HCT116 (cell line): ENCODE data around the gene SELE.

Source experiments
- CBX3 ChIP-seq: IDR thresholded peaks from 2 replicates; pipeline ENCODE4 v1.6.1; 2012; ENCODE audit warnings: low read depth
- CTCF ChIP-seq, 3 experiments: fragments of 200-600 bp in 1 of 3; sonication (generic) in 1 of 3; IDR thresholded peaks in 2 of 3; conservative IDR thresholded peaks in 1 of 3; 2 replicates each; pipeline ENCODE4 v1.5.1; 2012 to 2017; ENCODE audit warnings: low read depth in 2 of 3, low read length in 2 of 3, antibody characterized with exemption in 1 of 3, borderline replicate concordance in 1 of 3, control low read depth in 1 of 3, mild to moderate bottlenecking in 1 of 3, mixed read lengths in 1 of 3, mixed run types in 1 of 3, moderate library complexity in 1 of 3; ENCODE audit not compliant: insufficient read depth in 1 of 3
- EZH2 ChIP-seq: fragments of 200-600 bp; sonication (generic); IDR thresholded peaks from 2 replicates; pipeline ENCODE4 v1.6.1; 2017; ENCODE audit warnings: antibody characterized with exemption, mixed run types
- POLR2A ChIP-seq: IDR thresholded peaks from 2 replicates; pipeline ENCODE4 v1.7.0; 2011; ENCODE audit warnings: borderline replicate concordance; ENCODE audit not compliant: insufficient read depth, insufficient read length; ENCODE audit errors: extremely low read depth
- POLR2AphosphoS5 ChIP-seq: IDR thresholded peaks from 2 replicates; pipeline ENCODE4 v1.6.1; 2011; ENCODE audit warnings: mild to moderate bottlenecking, low read depth, low read length, moderate library complexity

DNA sequence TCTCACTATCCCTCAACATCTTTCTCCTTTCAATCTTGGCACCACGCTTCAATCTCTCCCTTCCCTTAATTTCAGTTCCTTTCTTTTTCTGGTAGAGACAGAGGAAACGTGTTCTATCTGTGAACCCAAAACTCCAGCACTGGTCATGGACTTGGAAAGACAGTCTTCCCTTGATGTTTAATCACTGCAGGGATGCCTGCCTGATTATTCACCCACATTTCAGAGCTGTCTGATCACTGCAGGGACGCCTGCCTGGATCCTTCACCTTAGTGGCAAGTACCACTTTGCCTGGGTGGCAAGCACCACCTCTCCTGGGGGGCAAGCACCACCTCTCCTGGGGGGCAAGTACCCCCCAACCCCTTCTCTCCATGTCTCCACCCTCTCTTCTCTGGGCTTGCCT is 50.2 kb downstream of the SELE start:
- TF ChIP-seq EZH2 (no peak), CTCF (IDR thresholded peaks at IDR 0.05 in 2 of 3, conservative IDR thresholded peaks at IDR 0.05 in 1 of 3; ENCODE audit: borderline replicate concordance in 1 of 3, insufficient read depth in 1 of 3, low read depth in 2 of 3, low read length in 2 of 3) (no peak), POLR2A (no peak), CBX3 (no peak), POLR2AphosphoS5 (no peak)
